Measurements from ENCODE around the gene CNFN.

The CNFN gene

GRCh38 chr19:42368360-42368759 is 21.7 kb downstream of the CNFN start:
- TF ChIP-seq, protein P1, sequence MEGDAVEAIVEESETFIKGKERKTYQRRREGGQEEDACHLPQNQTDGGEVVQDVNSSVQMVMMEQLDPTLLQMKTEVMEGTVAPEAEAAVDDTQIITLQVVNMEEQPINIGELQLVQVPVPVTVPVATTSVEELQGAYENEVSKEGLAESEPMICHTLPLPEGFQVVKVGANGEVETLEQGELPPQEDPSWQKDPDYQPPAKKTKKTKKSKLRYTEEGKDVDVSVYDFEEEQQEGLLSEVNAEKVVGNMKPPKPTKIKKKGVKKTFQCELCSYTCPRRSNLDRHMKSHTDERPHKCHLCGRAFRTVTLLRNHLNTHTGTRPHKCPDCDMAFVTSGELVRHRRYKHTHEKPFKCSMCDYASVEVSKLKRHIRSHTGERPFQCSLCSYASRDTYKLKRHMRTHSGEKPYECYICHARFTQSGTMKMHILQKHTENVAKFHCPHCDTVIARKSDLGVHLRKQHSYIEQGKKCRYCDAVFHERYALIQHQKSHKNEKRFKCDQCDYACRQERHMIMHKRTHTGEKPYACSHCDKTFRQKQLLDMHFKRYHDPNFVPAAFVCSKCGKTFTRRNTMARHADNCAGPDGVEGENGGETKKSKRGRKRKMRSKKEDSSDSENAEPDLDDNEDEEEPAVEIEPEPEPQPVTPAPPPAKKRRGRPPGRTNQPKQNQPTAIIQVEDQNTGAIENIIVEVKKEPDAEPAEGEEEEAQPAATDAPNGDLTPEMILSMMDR (IDR thresholded peaks at IDR 0.05; ENCODE audit: low read depth, low read length, missing control alignments) = no peak
- no peak for DNase-seq (ENCODE audit: low read depth)
- H3K4me3 ChIP-seq (ENCODE audit: low read depth, low read length) = no peak overlapping the region

DNA sequence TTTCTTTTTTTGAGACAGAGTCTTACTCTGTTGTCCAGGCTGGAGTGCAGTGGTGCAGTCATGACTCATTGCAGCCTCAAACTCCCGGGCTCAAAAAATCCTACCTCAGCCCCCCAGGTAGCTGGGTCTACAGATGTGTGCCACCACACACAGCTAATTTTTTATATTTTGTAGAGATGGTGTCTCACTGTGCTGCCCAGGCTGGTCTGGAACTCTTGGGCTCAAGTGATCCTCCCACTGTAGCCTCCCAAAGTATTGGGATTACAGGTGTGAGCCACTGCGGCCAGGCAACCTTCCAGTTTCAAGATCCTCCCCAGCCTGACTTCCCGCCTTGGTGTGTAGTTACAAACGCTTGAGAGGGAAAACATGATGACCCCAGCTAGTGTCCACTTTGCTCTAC is 22.2 kb downstream of the CNFN start:
- TF ChIP-seq, protein P1 (IDR thresholded peaks at IDR 0.05; ENCODE audit: low read depth, low read length, missing control alignments) = no peak
- no peak for DNase-seq (ENCODE audit: low read depth)
- no peak overlapping the region for H3K4me3 ChIP-seq (ENCODE audit: low read depth, low read length)

GRCh38 chr19:42366673-42367072 is 23.4 kb downstream of the CNFN start:
- no peak for DNase-seq (ENCODE audit: low read depth)
- no peak overlapping the region for H3K4me3 ChIP-seq (ENCODE audit: low read depth, low read length)
- TF ChIP-seq, protein P1 (IDR thresholded peaks at IDR 0.05; ENCODE audit: low read depth, low read length, missing control alignments) = no peak

GRCh38 chr19:42363614-42364346 is 26.3 kb downstream of the CNFN start:
- no peak for DNase-seq (ENCODE audit: low read depth)
- no peak overlapping the region for H3K4me3 ChIP-seq (ENCODE audit: low read depth, low read length)
- TF ChIP-seq, protein P1 (IDR thresholded peaks at IDR 0.05; ENCODE audit: low read depth, low read length, missing control alignments) = no peak

DNA sequence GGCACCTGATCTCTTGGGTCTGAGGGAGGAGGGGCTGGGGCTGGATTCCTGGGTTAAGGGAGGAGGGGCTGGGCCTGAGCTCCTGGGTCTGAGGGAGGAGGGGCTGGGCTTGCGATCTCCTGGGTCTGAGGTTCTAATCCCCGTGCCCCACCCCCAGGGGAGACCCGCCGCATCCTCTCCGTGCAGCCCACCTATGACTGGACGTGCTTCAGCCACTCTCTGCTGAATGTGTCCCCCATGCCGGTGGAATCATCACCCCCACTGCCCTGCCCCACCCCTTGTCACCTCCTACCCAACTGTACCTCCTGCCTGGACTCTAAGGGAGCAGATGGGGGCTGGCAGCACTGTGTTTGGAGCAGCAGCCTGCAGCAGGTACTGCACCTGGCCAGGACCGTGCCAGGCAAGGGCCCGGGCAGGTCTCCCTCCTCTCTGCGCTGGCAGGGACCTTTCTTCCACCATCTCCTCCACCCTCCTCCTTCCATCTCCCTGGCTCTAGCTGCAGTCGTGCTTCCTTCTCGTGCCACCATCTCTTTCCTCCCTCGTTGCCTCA is 27.1 kb downstream of the CNFN start:
- no peak for DNase-seq (ENCODE audit: low read depth)
- TF ChIP-seq, protein P1 (IDR thresholded peaks at IDR 0.05; ENCODE audit: low read depth, low read length, missing control alignments) = no peak
- H3K4me3 ChIP-seq (ENCODE audit: low read depth, low read length) = no peak overlapping the region

- no peak for DNase-seq (ENCODE audit: low read depth)
- H3K4me3 ChIP-seq (ENCODE audit: low read depth, low read length) = no peak overlapping the region
- TF ChIP-seq, protein P1 (IDR thresholded peaks at IDR 0.05; ENCODE audit: low read depth, low read length, missing control alignments) = no peak
Measured at GRCh38 chr19:42362342-42362741, 27.8 kb downstream of the CNFN start.

DNA sequence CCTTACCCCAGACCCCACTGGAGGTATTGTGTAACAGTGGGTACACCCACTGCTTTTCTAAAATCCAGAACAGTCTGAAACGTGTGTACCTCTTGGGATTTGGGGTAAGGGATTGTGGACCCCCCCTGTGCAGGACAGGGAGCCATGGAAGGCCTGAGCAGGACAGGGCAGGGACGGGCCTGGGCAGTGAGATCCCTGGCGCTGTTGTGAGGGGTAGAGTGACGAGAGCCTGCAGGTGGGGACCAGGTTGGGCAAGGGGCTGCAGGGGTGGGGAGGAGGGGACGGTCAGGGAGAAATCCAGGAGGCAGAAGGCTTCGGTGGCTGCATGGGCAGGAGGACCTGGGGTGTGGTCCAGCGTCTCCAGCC is 28.6 kb downstream of the CNFN start:
- no peak overlapping the region for H3K4me3 ChIP-seq (ENCODE audit: low read depth, low read length)
- DNase-seq (ENCODE audit: low read depth) = no peak
- TF ChIP-seq, protein P1 (IDR thresholded peaks at IDR 0.05; ENCODE audit: low read depth, low read length, missing control alignments) = no peak
